Caco-2 (cell line): ENCODE results near the gene ABITRAM. TPM values are rescaled to one million over a fixed set of nuclear protein-coding genes. Genes with fewer than 3 reads are reported as not detected.
"Not testable (repeated sequence)": the region's sequence is repeated elsewhere in the genome, so short reads cannot be mapped to it uniquely, and the experiment has no call there.

ENCODE experiments used
- Bru-seq: library from RNA; stranded (reverse); fragments of 400-500 nt; gene quantifications from one replicate; lab custom pipeline; 2021; lab: Mats Ljungman, UMichigan
- BruChase-seq, 2 experiments: library from RNA; stranded (reverse); fragments of 400-500 nt; gene quantifications; one replicate each; lab custom pipeline; 2021; lab: Mats Ljungman, UMichigan
- BruUV-seq: library from RNA; stranded (reverse); fragments of 400-500 nt; replicated peaks from 2 replicates; lab custom pipeline; 2021; lab: Mats Ljungman, UMichigan
- CTCF ChIA-PET: fragments of 300-600 bp; sonication (Branson Sonifier 250); formaldehyde crosslinking; loops from one replicate; lab custom pipeline; 2022; ENCODE audit warnings: antibody characterized with exemption; lab: Charles Lee
- POLR2A ChIA-PET: fragments of 300-600 bp; sonication (Branson Sonifier 250); formaldehyde crosslinking; loops from one replicate; lab custom pipeline; 2022; ENCODE audit warnings: antibody characterized with exemption; lab: Charles Lee
- DNase-seq, 2 experiments: peaks; one replicate each; pipeline versions ENCODE4 v3.0.0 to v3.0.0-alpha.2; 2020 to 2022
- H3K27me3 ChIP-seq: replicated peaks from 2 replicates; pipeline ENCODE4 v1.6.0; 2011; ENCODE audit warnings: low read length; ENCODE audit not compliant: control insufficient read depth, insufficient read depth
- H3K36me3 ChIP-seq: 2 replicates; pipeline ENCODE4 v1.5.1; 2011; ENCODE audit warnings: low read length; ENCODE audit not compliant: control insufficient read depth, insufficient read depth
- H3K4me1 ChIP-seq: fragments of 250-450 bp; sonication (Bioruptor Pico); 2 replicates; pipeline ENCODE4 v1.5.1; 2020; ENCODE audit warnings: mild to moderate bottlenecking
- H3K4me3 ChIP-seq: 2 replicates; pipeline ENCODE4 v1.5.1; 2011; ENCODE audit warnings: low read depth, mild to moderate bottlenecking, control low read depth, low read length
- H3K9me3 ChIP-seq: fragments of 250-450 bp; sonication (Bioruptor Pico); 2 replicates; pipeline ENCODE4 v1.5.1; 2020; ENCODE audit warnings: mild to moderate bottlenecking, moderate library complexity
- H3K27ac Mint-ChIP-seq: one replicate; pipeline ENCODE4 v1.8.0; 2022; ENCODE audit warnings: mixed read lengths; ENCODE audit not compliant: unreplicated experiment
- H3K27me3 Mint-ChIP-seq: one replicate; pipeline ENCODE4 v1.8.0; 2022; ENCODE audit warnings: mixed read lengths; ENCODE audit not compliant: insufficient read depth, unreplicated experiment
- H3K36me3 Mint-ChIP-seq: one replicate; pipeline ENCODE4 v1.8.0; 2022; ENCODE audit warnings: mild to moderate bottlenecking, mixed read lengths; ENCODE audit not compliant: insufficient read depth, unreplicated experiment
- H3K4me1 Mint-ChIP-seq: one replicate; pipeline ENCODE4 v1.8.0; 2022; ENCODE audit warnings: low read depth, mixed read lengths; ENCODE audit not compliant: unreplicated experiment
- H3K4me3 Mint-ChIP-seq: one replicate; pipeline ENCODE4 v1.8.0; 2022; ENCODE audit warnings: mild to moderate bottlenecking, moderate library complexity, mixed read lengths; ENCODE audit not compliant: unreplicated experiment
- H3K9me3 Mint-ChIP-seq: one replicate; pipeline ENCODE4 v1.8.0; 2022; ENCODE audit warnings: mixed read lengths; ENCODE audit not compliant: unreplicated experiment
- CTCF ChIP-seq, 2 experiments: fragments of 200-600 bp in 1 of 2; IDR thresholded peaks; 1 replicate in 1 of 2; 2 replicates in 1 of 2; pipeline versions ENCODE4 v1.5.1 to v1.8.0; 2011 to 2022; ENCODE audit warnings: antibody characterized with exemption in 1 of 2, control low read depth in 1 of 2, inconsistent platforms in 1 of 2, low read depth in 1 of 2, low read length in 1 of 2, mild to moderate bottlenecking in 1 of 2, moderate library complexity in 1 of 2; ENCODE audit not compliant: insufficient read depth in 1 of 2, severe bottlenecking in 1 of 2, unreplicated experiment in 1 of 2
- intact Hi-C: fragments of 100-400 bp; cut with micrococcal nuclease; formaldehyde crosslinking; loops from one replicate; pipeline ENCODE4 v1.10.0; 2022; ENCODE audit not compliant: unreplicated experiment
- long read RNA-seq: library from polyadenylated mRNA; stranded (forward); transcript quantifications from one replicate; pipeline ENCODE4 v2.0.0, GENCODE V29; 2022
- total RNA-seq: library from RNA; stranded (reverse); gene quantifications from 2 replicates; pipeline ENCODE4 v1.2.3, GENCODE V29; 2022

Gene ABITRAM, protein sequence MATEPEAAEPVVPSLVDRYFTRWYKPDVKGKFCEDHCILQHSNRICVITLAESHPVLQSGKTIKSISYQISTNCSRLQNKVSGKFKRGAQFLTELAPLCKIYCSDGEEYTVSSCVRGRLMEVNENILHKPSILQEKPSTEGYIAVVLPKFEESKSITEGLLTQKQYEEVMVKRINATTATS
- 16.9 and 20.5 TPM in 2 replicates for total RNA-seq
- percentile 61 among the genes with signal in this experiment for Bru-seq, nascent RNA
- BruChase-seq, experiment 1, labeled RNA remaining after a 2-hour chase = percentile 68 among the genes with signal in this experiment
- BruChase-seq, experiment 2, labeled RNA remaining after a 6-hour chase = percentile 81 among the genes with signal in this experiment
- long read RNA-seq, transcript FAM206A-201 (6 exons, 2,134 nt) = major isoform, 20 of 32 reads
- long read RNA-seq, partial matches to known transcripts = 1 of 32 reads
- long read RNA-seq, other reads (novel, unspliced or antisense) = 11 of 32 reads

- H3K4me3 Mint-ChIP-seq = peak within 1 kb of the TSS; percentile 93
- TF ChIP-seq CTCF (IDR thresholded peaks at IDR 0.05; ENCODE audit: insufficient read depth in 1 of 2, low read depth in 1 of 2, low read length in 1 of 2, severe bottlenecking in 1 of 2, unreplicated experiment in 1 of 2) = no peak
- intact Hi-C loops = loop anchor here (5.0 kb wide), 2 partner anchors 47 to 82 kb away; no protein-coding TSS in a partner anchor
- ChIA-PET POLR2A (no interaction called here), CTCF (interaction anchor here (1.1 kb wide), 1 partner anchor 45 kb away, joined by 3 read pairs; no protein-coding TSS in a partner anchor)
- H3K4me1 Mint-ChIP-seq = peaks cover 16% of the 10 kb centered on the region
- H3K27me3 ChIP-seq = no peaks in the 10 kb centered on the region
- H3K36me3 ChIP-seq = no peaks in the 10 kb centered on the region; the same call in 1 of the 2 replicates
- peaks cover 38% of the 10 kb centered on the region for H3K36me3 Mint-ChIP-seq
- no peaks in the 10 kb centered on the region for H3K27me3 Mint-ChIP-seq
- H3K4me1 ChIP-seq = peaks cover 9% of the 10 kb centered on the region
- H3K27ac Mint-ChIP-seq = peak within 1 kb of the TSS; percentile 91
- H3K4me3 ChIP-seq = peak within 1 kb of the TSS; percentile 98
- DNase-seq = peak; percentile 66 to 79
- H3K9me3 Mint-ChIP-seq = no peaks in the 10 kb centered on the region
- BruUV-seq = no TSS peak
- H3K9me3 ChIP-seq = no peaks in the 10 kb centered on the region
Observed at GRCh38 chr9:108934323-108934893, at the start of gene ABITRAM. ABITRAM (plus strand) TSS chr9:108934400; CDS start chr9:108934487, 87 bp downstream.

GRCh38 chr9:108884701-108885100 lies 49.5 kb upstream of the ABITRAM start:
- H3K4me3 Mint-ChIP-seq = no peak overlapping the region
- no peak for DNase-seq
- H3K4me1 Mint-ChIP-seq = no peaks in the 10 kb centered on the region
- no peaks in the 10 kb centered on the region for H3K9me3 Mint-ChIP-seq
- intact Hi-C loops = loop anchor here (5.0 kb wide), 1 partner anchor 48 kb away; the partner anchor contains the start of genes ABITRAM and ELP1
- no peaks in the 10 kb centered on the region for H3K9me3 ChIP-seq
- peaks cover 31% of the 10 kb centered on the region for H3K36me3 Mint-ChIP-seq
- TF ChIP-seq CTCF (IDR thresholded peaks at IDR 0.05; ENCODE audit: insufficient read depth in 1 of 2, low read depth in 1 of 2, low read length in 1 of 2, severe bottlenecking in 1 of 2, unreplicated experiment in 1 of 2) = no peak
- no peak overlapping the region for H3K4me3 ChIP-seq
- H3K27ac Mint-ChIP-seq = no peak overlapping the region
- no peaks in the 10 kb centered on the region for H3K27me3 Mint-ChIP-seq
- POLR2A ChIA-PET = no interaction called here
- CTCF ChIA-PET = no interaction called here
- H3K4me1 ChIP-seq = no peaks in the 10 kb centered on the region
- no peaks in the 10 kb centered on the region for H3K27me3 ChIP-seq
- H3K36me3 ChIP-seq = no peaks in the 10 kb centered on the region
- no TSS peak for BruUV-seq

DNA sequence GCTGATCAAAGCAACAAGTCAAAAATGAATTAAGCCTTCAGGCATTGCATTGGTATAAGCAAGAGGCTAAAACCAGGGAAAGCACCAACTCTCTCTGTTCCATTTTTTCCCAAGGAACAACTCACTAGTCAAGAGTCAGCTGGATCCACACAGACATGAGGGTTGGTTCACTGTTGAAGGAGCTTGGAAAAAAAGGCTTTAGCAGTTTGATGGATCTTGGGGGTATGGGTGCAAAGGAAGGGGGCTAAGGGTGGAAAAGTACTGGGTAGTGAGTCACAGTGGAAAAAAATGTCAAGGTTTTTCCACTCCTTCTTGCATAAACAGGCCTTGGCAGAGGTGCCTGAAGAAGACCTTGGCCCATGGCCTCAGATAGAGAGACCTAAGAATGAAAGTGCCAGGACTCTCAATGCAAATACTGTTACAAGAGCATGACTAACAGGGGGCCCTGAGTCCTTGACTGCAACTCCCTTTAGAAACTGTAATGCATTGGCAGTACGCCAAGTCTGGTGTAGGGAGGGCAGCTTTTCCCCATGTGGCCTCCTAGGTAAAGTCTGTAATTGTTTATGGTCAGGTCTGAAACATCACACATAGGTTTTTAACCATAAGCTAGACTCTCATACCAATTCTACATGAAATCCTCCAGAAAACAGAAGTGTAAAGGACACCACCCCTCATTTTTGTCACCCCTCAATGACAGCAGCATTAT lies 48.4 kb upstream of the ABITRAM start:
- Histone ChIP-seq H3K4me1 (no peaks in the 10 kb centered on the region), H3K27me3 (no peaks in the 10 kb centered on the region), H3K4me3 (no peak overlapping the region), H3K9me3 (no peaks in the 10 kb centered on the region), H3K36me3 (no peaks in the 10 kb centered on the region)
- TF ChIP-seq CTCF (IDR thresholded peaks at IDR 0.05; ENCODE audit: insufficient read depth in 1 of 2, low read depth in 1 of 2, low read length in 1 of 2, severe bottlenecking in 1 of 2, unreplicated experiment in 1 of 2) = no peak
- peak in 1 of 2 experiments; percentile 11 for DNase-seq
- Mint-ChIP-seq H3K9me3 (no peaks in the 10 kb centered on the region), H3K4me1 (no peaks in the 10 kb centered on the region), H3K36me3 (peaks cover 28% of the 10 kb centered on the region), H3K27ac (no peak overlapping the region), H3K4me3 (no peak overlapping the region), H3K27me3 (no peaks in the 10 kb centered on the region)
- ChIA-PET CTCF (no interaction called here), POLR2A (no interaction called here)
- no TSS peak for BruUV-seq
- intact Hi-C loops = loop anchor here (5.0 kb wide), 1 partner anchor 47 kb away; the partner anchor contains the start of genes ABITRAM and ELP1

- BruUV-seq, H3K27me3 ChIP-seq, CTCF ChIA-PET, H3K4me3 ChIP-seq, H3K4me3 Mint-ChIP-seq, DNase-seq, H3K36me3 ChIP-seq, H3K4me1 ChIP-seq, POLR2A ChIA-PET, H3K9me3 ChIP-seq, H3K9me3 Mint-ChIP-seq, H3K27ac Mint-ChIP-seq, H3K4me1 Mint-ChIP-seq, H3K27me3 Mint-ChIP-seq: not testable (repeated sequence)
- intact Hi-C loops = loop anchor here (5.0 kb wide), 1 partner anchor 46 kb away; the partner anchor contains the start of genes ABITRAM and ELP1
- peaks cover 34% of the 10 kb centered on the region for H3K36me3 Mint-ChIP-seq
Observed at GRCh38 chr9:108886594-108887271, 47.5 kb upstream of the ABITRAM start.
